T-cell (primary cell): ENCODE measurements around the gene CFAP74. TPM values are rescaled to one million over a fixed set of nuclear protein-coding genes. Genes with fewer than 3 reads are reported as not detected.

ENCODE experiments used
- ATAC-seq, 4 experiments: fragments of 200-7000 bp in 3 of 4; fragments of 150-1000 bp in 1 of 4; cut with Tn5 transposase; replicated peaks in 1 of 4; 1 replicate in 3 of 4; 2 replicates in 1 of 4; pipeline ENCODE4 v1.10.0; 2021; ENCODE audit warnings: moderate library complexity in 3 of 4, mild to moderate bottlenecking in 2 of 4, moderate number of reproducible peaks in 1 of 4
- CTCF ChIA-PET, 2 donors: fragments of 300-600 bp; sonication (Branson Sonifier 250); formaldehyde crosslinking; loops; one replicate each; lab custom pipeline; 2022; ENCODE audit warnings: antibody characterized with exemption in 2 of 2; lab: Charles Lee
- POLR2A ChIA-PET, 2 donors: fragments of 300-600 bp; sonication (Branson Sonifier 250); formaldehyde crosslinking; loops; one replicate each; lab custom pipeline; 2022; ENCODE audit warnings: antibody characterized with exemption in 2 of 2; lab: Charles Lee
- DNase-seq, 35 experiments: peaks; one replicate each; pipeline versions ENCODE4 v3.0.0 to v3.0.0-alpha.2; 2013 to 2023
- H3K27ac ChIP-seq: one replicate; pipeline ENCODE4 v1.5.1; 2013; ENCODE audit warnings: low read length
- H3K27me3 ChIP-seq, 2 experiments: replicated peaks in 1 of 2; 1 replicate in 1 of 2; 2 replicates in 1 of 2; pipeline versions ENCODE4 v1.6.1 to v1.7.0; 2013; ENCODE audit warnings: low read length in 1 of 2, mixed read lengths in 1 of 2; ENCODE audit not compliant: control insufficient read depth in 2 of 2, insufficient read depth in 2 of 2; ENCODE audit errors: extremely low read depth in 1 of 2
- H3K36me3 ChIP-seq, 2 donors: 1 replicate in 1 of 2; 2 replicates in 1 of 2; pipeline versions ENCODE4 v1.6.1 to v1.7.0; 2013; ENCODE audit warnings: low read length in 1 of 2; ENCODE audit not compliant: control insufficient read depth in 2 of 2, insufficient read depth in 1 of 2; ENCODE audit errors: extremely low read depth in 1 of 2
- H3K4me1 ChIP-seq, 2 experiments: 1 replicate in 1 of 2; 2 replicates in 1 of 2; pipeline versions ENCODE4 v1.6.1 to v1.7.0; 2013; ENCODE audit warnings: low read length in 2 of 2, mixed read lengths in 1 of 2; ENCODE audit not compliant: insufficient read depth in 2 of 2, control insufficient read depth in 1 of 2; ENCODE audit errors: extremely low read depth in 1 of 2
- H3K4me3 ChIP-seq, 2 donors: 1 replicate in 1 of 2; 2 replicates in 1 of 2; pipeline versions ENCODE4 v1.5.1 to v1.7.0; 2013; ENCODE audit warnings: mild to moderate bottlenecking in 2 of 2, low read length in 1 of 2, moderate library complexity in 1 of 2; ENCODE audit not compliant: control insufficient read depth in 1 of 2; ENCODE audit errors: extremely low read depth in 1 of 2
- H3K9me3 ChIP-seq: 2 replicates; pipeline ENCODE4 v1.7.0; 2013
- H3K27ac Mint-ChIP-seq, 2 donors: one replicate each; pipeline ENCODE4 v1.8.0; 2020 to 2021; ENCODE audit warnings: mild to moderate bottlenecking in 2 of 2, mixed read lengths in 2 of 2
- H3K27me3 Mint-ChIP-seq, 2 donors: one replicate each; pipeline ENCODE4 v1.8.0; 2021 to 2022; ENCODE audit warnings: mixed read lengths in 2 of 2
- H3K36me3 Mint-ChIP-seq: one replicate; pipeline ENCODE4 v1.8.0; 2021; ENCODE audit warnings: mixed read lengths
- H3K4me1 Mint-ChIP-seq, 3 donors: one replicate each; pipeline ENCODE4 v1.8.0; 2020 to 2022; ENCODE audit warnings: mixed read lengths in 3 of 3, mild to moderate bottlenecking in 1 of 3
- H3K4me3 Mint-ChIP-seq, 3 donors: one replicate each; pipeline ENCODE4 v1.8.0; 2020 to 2022; ENCODE audit warnings: mild to moderate bottlenecking in 3 of 3, mixed read lengths in 3 of 3, moderate library complexity in 3 of 3
- H3K9me3 Mint-ChIP-seq, 3 donors: one replicate each; pipeline ENCODE4 v1.8.0; 2020 to 2022; ENCODE audit warnings: mixed read lengths in 3 of 3
- WGBS: methylation state at CpG from one replicate; pipeline ENCODE4 v1.1.5; 2013; ENCODE audit warnings: missing lambda C conversion rate; ENCODE audit not compliant: insufficient coverage; 5-methylcytosine and 5-hydroxymethylcytosine counted together
- total RNA-seq, 35 experiments: library from RNA in 6 of 35; stranded (reverse) in 6 of 35; fragments of 120-200 nt in 1 of 35; gene quantifications; one replicate each; pipeline versions ENCODE4 v1.2.1 to v1.2.4 and lab custom pipeline; 2013 to 2026

The CFAP74 gene
- total RNA-seq, 5 donors from 2014 or later (not counting 1 experiment from before 2014, with no cell fraction given), result not detected

- Mint-ChIP-seq H3K36me3 (no peaks in the 10 kb centered on the region), H3K4me1 (no peaks in the 10 kb centered on the region), H3K4me3 (no peak overlapping the region), H3K27me3 (peaks cover 0 to 3% of the 10 kb centered on the region in 2 donors), H3K27ac (no peak overlapping the region), H3K9me3 (no peaks in the 10 kb centered on the region)
- CTCF ChIA-PET, result no interaction called here
- ATAC-seq (no peak), DNase-seq (no peak)
- POLR2A ChIA-PET, result no interaction called here
- Histone ChIP-seq H3K27ac (no peak overlapping the region), H3K4me1 (no peaks in the 10 kb centered on the region), H3K36me3 (no peaks in the 10 kb centered on the region), H3K9me3 (no peaks in the 10 kb centered on the region), H3K27me3 (peaks cover 0 to 45% of the 10 kb centered on the region in 2 experiments), H3K4me3 (no peak overlapping the region)
- WGBS, result 73% methylated on average over 3 of the region's 3 CpGs
Measured at GRCh38 chr1:1967879-1968278, 35.7 kb downstream of the CFAP74 start.

- Histone ChIP-seq H3K36me3 (no peaks in the 10 kb centered on the region), H3K9me3 (no peaks in the 10 kb centered on the region), H3K27ac (no peak overlapping the region), H3K4me3 (no peak overlapping the region), H3K4me1 (no peaks in the 10 kb centered on the region), H3K27me3 (peaks cover 0 to 46% of the 10 kb centered on the region in 2 experiments)
- POLR2A ChIA-PET, result no interaction called here
- ATAC-seq, result no peak
- Mint-ChIP-seq H3K9me3 (no peaks in the 10 kb centered on the region), H3K4me3 (no peak overlapping the region), H3K36me3 (no peaks in the 10 kb centered on the region), H3K4me1 (no peaks in the 10 kb centered on the region), H3K27me3 (peaks cover 3 to 4% of the 10 kb centered on the region in 2 donors), H3K27ac (no peak overlapping the region)
- 62% methylated on average over 13 of the region's 16 CpGs for WGBS
- CTCF ChIA-PET, result no interaction called here
- DNase-seq, result no peak
Measured at GRCh38 chr1:1967151-1967550, 36.4 kb downstream of the CFAP74 start.

- DNase-seq, result no peak
- H3K36me3 Mint-ChIP-seq, result no peaks in the 10 kb centered on the region
- Histone ChIP-seq H3K4me1 (no peaks in the 10 kb centered on the region), H3K4me3 (no peak overlapping the region), H3K36me3 (no peaks in the 10 kb centered on the region), H3K27ac (no peak overlapping the region), H3K27me3 (peaks cover 0 to 52% of the 10 kb centered on the region in 2 experiments), H3K9me3 (no peaks in the 10 kb centered on the region)
- H3K4me3 Mint-ChIP-seq, result no peak overlapping the region
- ATAC-seq, result no peak
- no peaks in the 10 kb centered on the region for H3K9me3 Mint-ChIP-seq
- ChIA-PET POLR2A (no interaction called here), CTCF (no interaction called here)
- no peak overlapping the region for H3K27ac Mint-ChIP-seq
- WGBS, result 75% methylated on average over 29 of the region's 38 CpGs
- peaks cover 7 to 11% of the 10 kb centered on the region in 2 donors for H3K27me3 Mint-ChIP-seq
- no peaks in the 10 kb centered on the region for H3K4me1 Mint-ChIP-seq
Measured at GRCh38 chr1:1966071-1966740, 37.4 kb downstream of the CFAP74 start.

GRCh38 chr1:1965546-1965945 is 38.0 kb downstream of the CFAP74 start:
- ChIA-PET CTCF (no interaction called here), POLR2A (no interaction called here)
- no peak for ATAC-seq
- H3K27ac Mint-ChIP-seq, result no peak overlapping the region
- no peaks in the 10 kb centered on the region for H3K9me3 Mint-ChIP-seq
- Histone ChIP-seq H3K27ac (no peak overlapping the region), H3K27me3 (peaks cover 0 to 58% of the 10 kb centered on the region in 2 experiments), H3K36me3 (no peaks in the 10 kb centered on the region), H3K4me3 (no peak overlapping the region), H3K4me1 (no peaks in the 10 kb centered on the region), H3K9me3 (no peaks in the 10 kb centered on the region)
- 76% methylated on average over 10 of the region's 10 CpGs for WGBS
- H3K36me3 Mint-ChIP-seq, result no peaks in the 10 kb centered on the region
- H3K4me1 Mint-ChIP-seq, result no peaks in the 10 kb centered on the region
- H3K27me3 Mint-ChIP-seq, result peaks cover 13 to 17% of the 10 kb centered on the region in 2 donors
- no peak for DNase-seq
- H3K4me3 Mint-ChIP-seq, result no peak overlapping the region

- H3K9me3 ChIP-seq, result no peaks in the 10 kb centered on the region
- Mint-ChIP-seq H3K27ac (no peak overlapping the region), H3K4me3 (no peak overlapping the region), H3K4me1 (no peaks in the 10 kb centered on the region), H3K27me3 (peaks cover 14 to 20% of the 10 kb centered on the region in 2 donors), H3K36me3 (no peaks in the 10 kb centered on the region), H3K9me3 (no peaks in the 10 kb centered on the region)
- ATAC-seq (no peak), DNase-seq (no peak)
- peaks cover 0 to 66% of the 10 kb centered on the region in 2 experiments for H3K27me3 ChIP-seq
- 81% methylated on average over 22 of the region's 25 CpGs for WGBS
- no peaks in the 10 kb centered on the region for H3K36me3 ChIP-seq
- ChIA-PET POLR2A (no interaction called here), CTCF (no interaction called here)
- H3K4me3 ChIP-seq, result no peak overlapping the region
- H3K4me1 ChIP-seq, result peaks cover 0 to 4% of the 10 kb centered on the region in 2 experiments
- H3K27ac ChIP-seq, result no peak overlapping the region
Measured at GRCh38 chr1:1964811-1965210, 38.8 kb downstream of the CFAP74 start.

- H3K36me3 Mint-ChIP-seq, result no peaks in the 10 kb centered on the region
- 75% methylated on average over 17 of the region's 17 CpGs for WGBS
- ATAC-seq (no peak), DNase-seq (no peak)
- no peaks in the 10 kb centered on the region for H3K4me1 Mint-ChIP-seq
- no peaks in the 10 kb centered on the region for H3K9me3 Mint-ChIP-seq
- no peak overlapping the region for H3K27ac Mint-ChIP-seq
- no peaks in the 10 kb centered on the region for H3K36me3 ChIP-seq
- no peaks in the 10 kb centered on the region for H3K9me3 ChIP-seq
- H3K4me1 ChIP-seq, result peaks cover 0 to 8% of the 10 kb centered on the region in 2 experiments
- H3K27me3 ChIP-seq, result peaks cover 0 to 75% of the 10 kb centered on the region in 2 experiments
- ChIA-PET CTCF (interaction anchor here in 1 of 2 donors (0.7 kb wide), 1 partner anchor 58 kb away, joined by 4 read pairs; no protein-coding TSS in a partner anchor), POLR2A (no interaction called here)
- H3K4me3 ChIP-seq, result no peak overlapping the region
- H3K4me3 Mint-ChIP-seq, result no peak overlapping the region
- peaks cover 16 to 31% of the 10 kb centered on the region in 2 donors for H3K27me3 Mint-ChIP-seq
- no peak overlapping the region for H3K27ac ChIP-seq
Measured at GRCh38 chr1:1963570-1963969, 40.0 kb downstream of the CFAP74 start.
